Peyer's patch (tissue), 4 donors: ENCODE data around the gene TLK2.
"Not testable (repeated sequence)": the region's sequence is repeated elsewhere in the genome, so short reads cannot be mapped to it uniquely, and the experiment has no call there.

Source experiments
- POLR2A ChIP-seq, 2 donors: fragments of 450-650 bp; IDR thresholded peaks; one replicate each; pipeline ENCODE4 v1.5.1; 2017; ENCODE audit warnings: antibody characterized with exemption in 2 of 2, mild to moderate bottlenecking in 2 of 2, moderate library complexity in 2 of 2
- TF ChIP-seq, protein P1 (sequence below), 6 experiments: fragments of 450-650 bp in 4 of 6; fragments of 200-600 bp in 2 of 6; sonication (generic) in 1 of 6; IDR thresholded peaks; one replicate each; pipeline ENCODE4 v1.5.1; 2017 to 2019; ENCODE audit warnings: antibody characterized with exemption in 6 of 6, mild to moderate bottlenecking in 3 of 6, moderate library complexity in 1 of 6

DNA sequence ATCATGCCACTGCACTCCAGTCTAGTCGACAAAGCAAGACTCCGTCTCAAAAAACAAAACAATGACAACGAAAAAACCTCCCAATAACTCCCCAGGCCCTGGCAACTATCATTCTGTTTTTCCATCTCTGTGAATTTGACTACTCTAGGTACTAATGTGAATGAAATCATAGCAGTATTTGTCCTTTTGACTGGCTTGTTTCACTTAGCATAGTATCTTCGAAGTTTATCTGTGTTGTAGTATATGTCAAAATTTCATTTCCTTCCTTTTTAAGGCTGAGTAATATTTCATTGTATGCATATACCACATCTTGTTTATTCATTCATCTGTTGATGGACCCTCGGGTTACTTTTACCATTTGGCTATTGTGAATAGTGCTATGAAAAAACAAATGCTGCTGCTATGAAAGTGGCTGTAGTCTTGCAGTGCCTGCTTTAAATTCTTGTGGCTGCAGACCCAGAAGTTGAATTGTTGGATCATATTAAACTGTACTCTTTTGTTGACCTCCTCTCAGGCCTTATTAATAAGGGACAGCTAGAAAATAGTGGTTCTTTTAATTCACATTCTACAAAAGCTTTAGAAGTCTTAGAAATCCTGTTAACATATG, 14.5 kb downstream of the TLK2 start:
- TF ChIP-seq, protein P1, sequence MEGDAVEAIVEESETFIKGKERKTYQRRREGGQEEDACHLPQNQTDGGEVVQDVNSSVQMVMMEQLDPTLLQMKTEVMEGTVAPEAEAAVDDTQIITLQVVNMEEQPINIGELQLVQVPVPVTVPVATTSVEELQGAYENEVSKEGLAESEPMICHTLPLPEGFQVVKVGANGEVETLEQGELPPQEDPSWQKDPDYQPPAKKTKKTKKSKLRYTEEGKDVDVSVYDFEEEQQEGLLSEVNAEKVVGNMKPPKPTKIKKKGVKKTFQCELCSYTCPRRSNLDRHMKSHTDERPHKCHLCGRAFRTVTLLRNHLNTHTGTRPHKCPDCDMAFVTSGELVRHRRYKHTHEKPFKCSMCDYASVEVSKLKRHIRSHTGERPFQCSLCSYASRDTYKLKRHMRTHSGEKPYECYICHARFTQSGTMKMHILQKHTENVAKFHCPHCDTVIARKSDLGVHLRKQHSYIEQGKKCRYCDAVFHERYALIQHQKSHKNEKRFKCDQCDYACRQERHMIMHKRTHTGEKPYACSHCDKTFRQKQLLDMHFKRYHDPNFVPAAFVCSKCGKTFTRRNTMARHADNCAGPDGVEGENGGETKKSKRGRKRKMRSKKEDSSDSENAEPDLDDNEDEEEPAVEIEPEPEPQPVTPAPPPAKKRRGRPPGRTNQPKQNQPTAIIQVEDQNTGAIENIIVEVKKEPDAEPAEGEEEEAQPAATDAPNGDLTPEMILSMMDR (IDR thresholded peaks at IDR 0.05): not testable (repeated sequence)
- not testable (repeated sequence) for TF ChIP-seq POLR2A (IDR thresholded peaks at IDR 0.05)
